ENCODE measurements around the gene GPR61.
A peak's percentile ranks its signal among the peaks of the same experiment; 100 is the strongest.

GPR61 gene, protein sequence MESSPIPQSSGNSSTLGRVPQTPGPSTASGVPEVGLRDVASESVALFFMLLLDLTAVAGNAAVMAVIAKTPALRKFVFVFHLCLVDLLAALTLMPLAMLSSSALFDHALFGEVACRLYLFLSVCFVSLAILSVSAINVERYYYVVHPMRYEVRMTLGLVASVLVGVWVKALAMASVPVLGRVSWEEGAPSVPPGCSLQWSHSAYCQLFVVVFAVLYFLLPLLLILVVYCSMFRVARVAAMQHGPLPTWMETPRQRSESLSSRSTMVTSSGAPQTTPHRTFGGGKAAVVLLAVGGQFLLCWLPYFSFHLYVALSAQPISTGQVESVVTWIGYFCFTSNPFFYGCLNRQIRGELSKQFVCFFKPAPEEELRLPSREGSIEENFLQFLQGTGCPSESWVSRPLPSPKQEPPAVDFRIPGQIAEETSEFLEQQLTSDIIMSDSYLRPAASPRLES

DNA sequence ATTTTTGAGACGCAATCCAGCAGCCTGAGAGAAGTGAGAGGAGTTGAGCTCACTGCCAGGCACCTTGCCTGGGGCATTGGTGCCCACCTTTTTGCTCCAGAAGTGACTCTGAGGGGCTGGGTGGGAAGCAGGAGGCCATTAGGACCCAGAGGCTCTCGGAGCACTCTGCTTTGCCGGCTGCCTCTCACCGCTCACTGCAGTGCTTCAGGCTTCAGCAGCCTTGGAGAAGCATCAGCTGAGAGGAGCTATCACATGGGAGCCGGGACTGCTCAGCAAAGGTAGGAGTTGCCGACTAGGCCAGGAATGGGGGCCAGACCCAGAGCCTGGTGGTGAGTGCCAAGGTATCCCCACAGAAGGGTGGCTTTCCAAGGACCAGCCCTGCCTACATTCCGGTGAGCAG lies at the start of gene GPR61:
Gene GPR61 (plus strand): TSS at position 197 of the 400 bp plus-strand sequence. CDS start 3,151 bp downstream, outside the sequence.
- no peak for DNase-seq

GRCh38 chr1:109490029-109490933 lies 49.4 kb upstream of the GPR61 start:
- DNase-seq = peak; percentile 34 to 58

DNA sequence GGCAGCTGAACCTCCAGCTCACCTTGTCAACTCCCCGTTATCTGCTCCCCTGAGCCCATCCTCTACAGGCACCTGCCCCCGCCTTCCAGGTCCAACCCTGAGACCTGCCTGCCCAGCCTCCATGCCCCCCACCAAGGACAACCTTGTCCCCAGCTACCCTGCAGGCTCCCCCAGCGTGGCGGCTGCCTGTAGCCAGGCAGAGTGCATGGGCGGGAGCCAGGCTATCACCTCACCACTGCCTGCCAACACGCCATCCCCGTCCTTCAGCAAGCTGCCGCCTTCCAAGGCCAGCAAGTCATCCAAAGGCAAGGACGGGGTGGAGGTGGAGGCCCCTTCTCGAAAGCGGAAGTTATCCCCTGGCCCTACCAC lies 48.8 kb upstream of the GPR61 start:
- no peak for DNase-seq

DNA sequence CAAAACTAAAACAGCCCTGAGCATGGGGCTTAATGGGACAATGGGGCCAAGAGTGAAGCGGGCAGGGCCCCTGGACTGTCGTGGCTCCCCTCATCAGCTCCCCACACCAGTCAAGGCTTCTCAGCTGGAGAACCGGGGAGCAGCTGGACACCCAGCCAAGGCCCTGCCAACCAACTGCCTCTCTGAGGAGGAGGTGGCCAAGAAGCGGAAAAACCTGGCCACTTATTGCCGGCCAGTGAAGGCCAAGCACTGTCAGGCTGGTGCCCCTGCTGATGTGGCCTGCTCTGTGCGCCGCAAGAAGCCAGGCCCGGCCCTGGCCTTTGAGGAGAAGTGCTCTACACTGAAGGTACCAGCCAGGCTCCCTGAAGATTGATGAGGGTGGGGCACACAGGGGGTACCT lies 48.3 kb upstream of the GPR61 start:
- no peak for DNase-seq

DNA sequence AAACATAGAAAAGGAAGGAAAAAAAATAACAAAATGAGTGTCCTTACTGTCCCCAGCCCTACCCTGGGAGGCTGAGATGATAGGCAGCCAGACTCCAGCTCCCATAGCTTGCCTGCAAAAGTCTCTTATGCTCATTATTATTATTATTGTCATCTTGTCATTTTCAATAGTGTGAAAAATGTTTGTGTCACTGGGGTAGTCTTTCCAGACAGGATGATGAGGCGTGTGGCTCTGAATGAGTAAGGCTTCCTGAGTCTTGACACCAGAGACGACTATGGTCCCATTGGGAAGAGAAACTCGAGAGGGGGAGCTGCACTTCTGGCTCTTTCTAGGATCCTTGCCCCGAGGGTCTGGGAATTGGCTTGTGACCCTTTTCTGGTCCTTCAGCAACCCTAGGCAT lies 46.9 kb upstream of the GPR61 start:
- DNase-seq = no peak

DNA sequence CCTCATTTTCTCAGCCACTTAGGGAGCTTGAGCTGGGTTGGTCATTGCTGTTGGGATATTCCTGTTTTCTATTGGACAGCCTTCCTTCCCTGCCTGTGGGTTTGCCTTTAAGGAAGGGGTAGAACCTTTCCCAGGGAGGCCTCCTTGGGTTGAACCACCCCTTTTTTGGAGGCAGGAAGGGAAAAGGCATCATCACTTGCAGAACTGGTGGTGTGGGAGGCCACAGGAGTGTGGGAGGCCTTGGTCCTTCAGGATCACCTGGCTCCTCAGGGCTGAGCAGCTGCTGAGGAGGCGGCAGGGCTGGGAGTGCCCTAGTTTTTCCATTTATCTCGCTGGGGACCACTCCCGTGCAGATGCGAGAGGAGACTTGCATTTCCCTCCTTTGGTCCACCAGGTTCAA lies 46.4 kb upstream of the GPR61 start:
- no peak for DNase-seq

DNA sequence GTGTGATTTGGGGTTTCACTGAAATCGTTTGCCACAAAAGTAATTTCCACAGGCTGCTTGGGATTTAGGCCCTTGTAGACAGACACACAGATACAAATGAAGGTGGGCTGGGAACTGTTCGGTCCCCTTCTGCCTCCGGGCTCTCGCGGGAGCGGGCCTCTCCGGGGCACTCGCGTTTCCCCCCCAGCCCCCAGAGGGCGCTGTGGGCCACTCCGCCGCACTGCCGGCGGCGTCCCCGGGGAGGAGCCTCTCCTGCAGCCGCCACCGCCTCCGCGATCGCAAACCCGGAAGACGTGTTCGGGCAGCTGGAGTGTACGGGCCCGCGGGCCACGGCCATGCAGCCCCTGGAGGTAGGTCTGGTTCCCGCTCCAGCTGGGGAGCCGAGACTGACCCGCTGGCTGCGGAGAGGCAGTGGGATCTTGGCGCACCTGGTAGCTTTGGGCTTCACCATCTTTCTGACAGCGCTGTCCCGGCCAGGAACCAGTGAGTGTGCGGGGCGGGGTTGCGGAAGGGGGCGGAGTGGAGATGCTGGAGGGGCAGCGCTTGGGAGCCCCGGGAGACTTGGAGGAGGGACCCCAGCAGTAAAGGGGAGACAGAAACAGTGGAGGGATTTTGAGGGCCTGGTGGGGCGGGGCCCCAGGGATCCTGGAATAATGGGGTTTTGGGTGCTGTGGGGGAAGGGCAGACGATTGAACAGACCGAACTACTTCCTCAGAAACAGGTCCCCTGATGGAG lies 45.7 kb upstream of the GPR61 start, which contains the start of gene CYB561D1:
Gene CYB561D1 (plus strand): TSS at position 290 of the 735 bp plus-strand sequence. CDS start 46 bp downstream, at position 336.
- DNase-seq = peak; percentile 78 to 97

- no peak for DNase-seq
Measured at GRCh38 chr1:109495738-109496137, 43.9 kb upstream of the GPR61 start.

DNA sequence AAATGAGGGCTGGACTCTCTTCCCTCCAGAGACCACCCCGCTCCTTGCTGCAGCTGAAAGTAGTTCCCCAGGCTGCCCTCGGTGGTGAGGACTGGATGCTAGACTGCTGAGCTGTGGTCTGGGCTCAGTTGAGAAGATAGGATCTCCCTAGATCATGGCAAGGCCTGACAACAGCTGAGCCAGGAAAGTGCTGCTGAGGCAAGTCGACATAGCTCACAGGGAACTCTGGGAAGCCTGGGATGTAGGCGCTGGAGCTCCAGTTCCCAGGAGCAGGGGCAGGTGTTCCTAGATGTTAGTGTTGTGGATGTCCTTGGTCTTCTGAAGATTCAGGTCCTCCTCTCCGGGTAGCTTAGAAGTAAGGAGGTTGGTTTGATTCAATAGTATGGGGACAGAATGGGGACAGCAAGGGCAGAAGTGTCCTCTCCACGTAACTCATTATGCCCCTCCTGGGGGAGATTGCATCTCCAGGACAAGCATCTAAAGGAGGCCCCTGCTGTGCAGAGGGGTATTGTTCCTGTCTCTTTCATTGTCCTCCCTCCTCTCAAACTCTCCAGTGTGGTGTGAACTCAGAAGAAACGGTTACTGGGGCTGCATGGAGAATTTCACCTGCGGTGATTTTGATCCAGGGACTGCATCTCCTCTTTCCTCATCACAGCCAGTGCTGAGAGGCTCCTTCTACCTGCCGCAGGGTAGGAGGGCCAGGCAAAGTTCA lies 42.1 kb upstream of the GPR61 start:
- no peak for DNase-seq

GRCh38 chr1:109498161-109498801 lies 41.4 kb upstream of the GPR61 start:
- no peak for DNase-seq

GRCh38 chr1:109499081-109499480 lies 40.6 kb upstream of the GPR61 start:
- DNase-seq = no peak

DNA sequence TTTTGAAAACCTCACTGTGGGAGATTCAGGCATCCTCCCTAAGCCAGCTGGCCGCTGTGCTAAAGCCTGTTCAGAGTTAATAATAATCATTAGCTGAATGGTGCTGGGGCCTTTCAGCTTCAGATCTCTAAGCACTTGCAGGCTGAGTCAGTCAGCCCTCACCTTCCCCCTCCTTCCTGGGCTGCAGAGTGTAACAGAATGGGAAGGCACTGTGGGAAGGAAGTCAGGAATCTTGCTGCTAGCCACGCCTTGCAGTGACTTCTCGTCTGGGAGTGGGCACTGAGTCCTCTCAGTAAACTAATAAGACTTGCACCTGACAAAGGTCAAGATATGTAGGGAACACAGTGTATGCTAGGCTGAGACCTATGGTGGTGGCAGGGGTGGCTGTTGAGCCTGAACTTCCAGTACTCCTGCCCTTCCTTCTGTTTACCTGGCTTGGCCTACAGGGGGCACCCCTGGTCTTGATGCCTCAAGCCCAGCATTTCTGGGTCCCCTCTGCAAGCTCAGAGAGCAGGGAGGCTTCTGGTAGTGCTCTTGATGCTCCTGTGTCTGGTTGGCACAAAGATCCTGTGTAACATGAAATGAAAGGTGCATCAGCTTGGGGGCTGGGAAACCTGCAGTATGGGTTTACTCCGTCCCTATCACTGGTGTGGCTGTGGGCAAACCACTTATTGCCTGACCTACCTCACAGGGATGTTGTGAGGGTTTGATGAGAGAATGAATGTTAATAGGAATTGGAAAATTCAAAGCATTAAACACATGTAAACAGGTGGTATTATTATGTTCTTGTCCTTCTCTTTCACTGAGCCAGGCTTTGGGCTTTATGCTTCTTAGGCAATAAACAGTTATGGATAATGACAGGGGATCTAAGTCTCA lies 39.8 kb upstream of the GPR61 start:
- peak in 1 of 2 donors; percentile 16 for DNase-seq

DNA sequence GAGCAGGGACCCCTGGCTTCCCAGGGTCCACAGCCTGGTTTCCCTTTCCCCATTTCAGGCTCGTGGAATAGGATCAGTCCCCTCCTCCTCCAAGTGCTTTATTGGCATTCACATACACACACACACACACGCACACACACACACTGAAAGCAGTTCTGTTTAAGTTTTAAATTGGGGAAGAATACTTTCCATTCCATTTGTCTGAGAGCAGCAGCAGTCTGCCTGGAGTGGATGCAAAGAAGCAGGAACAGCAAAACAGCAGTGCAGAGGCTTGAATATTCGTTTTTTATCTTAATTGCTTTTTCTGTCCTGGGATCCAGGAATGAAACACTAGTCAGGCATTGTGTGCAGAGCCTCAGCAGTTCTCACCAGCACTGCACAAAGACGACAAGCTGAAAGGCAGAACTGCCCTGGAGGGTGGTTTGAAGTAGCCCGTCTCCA lies 38.7 kb upstream of the GPR61 start:
- DNase-seq = no peak

DNA sequence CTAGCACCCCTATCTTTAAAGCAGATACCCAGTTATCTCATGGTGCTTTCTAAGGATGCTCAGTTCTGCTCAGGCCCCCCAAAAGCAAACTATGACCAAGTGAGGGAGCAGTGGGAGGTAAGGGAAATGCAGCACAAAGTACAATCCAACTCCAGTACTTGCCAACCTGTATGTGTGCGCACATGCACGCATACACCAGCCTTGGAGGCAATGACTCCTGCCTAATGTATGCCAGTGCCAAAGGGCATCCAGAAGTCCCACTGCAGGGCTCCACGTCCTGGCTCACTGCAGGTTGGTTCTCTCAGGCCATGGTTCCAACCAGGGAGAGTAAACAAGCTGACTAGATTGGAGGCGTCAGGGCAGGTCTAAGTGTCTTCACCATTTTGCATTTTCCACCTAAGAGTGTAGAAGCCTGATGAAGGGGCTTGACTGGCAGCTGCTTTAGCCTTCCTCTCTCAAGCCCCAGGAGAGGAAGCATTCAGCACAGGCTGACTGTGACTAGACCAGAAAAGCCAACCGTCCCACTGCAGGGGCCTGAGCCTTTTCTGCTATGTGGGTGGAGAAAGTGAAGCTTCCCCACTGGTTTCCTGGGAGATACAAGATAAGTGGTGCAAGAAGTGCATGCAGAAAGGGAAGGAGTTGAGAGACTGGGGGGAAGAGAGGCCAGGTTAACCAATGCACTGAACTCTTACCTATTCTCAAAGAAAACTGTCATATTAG lies 37.9 kb upstream of the GPR61 start:
- DNase-seq = no peak

DNA sequence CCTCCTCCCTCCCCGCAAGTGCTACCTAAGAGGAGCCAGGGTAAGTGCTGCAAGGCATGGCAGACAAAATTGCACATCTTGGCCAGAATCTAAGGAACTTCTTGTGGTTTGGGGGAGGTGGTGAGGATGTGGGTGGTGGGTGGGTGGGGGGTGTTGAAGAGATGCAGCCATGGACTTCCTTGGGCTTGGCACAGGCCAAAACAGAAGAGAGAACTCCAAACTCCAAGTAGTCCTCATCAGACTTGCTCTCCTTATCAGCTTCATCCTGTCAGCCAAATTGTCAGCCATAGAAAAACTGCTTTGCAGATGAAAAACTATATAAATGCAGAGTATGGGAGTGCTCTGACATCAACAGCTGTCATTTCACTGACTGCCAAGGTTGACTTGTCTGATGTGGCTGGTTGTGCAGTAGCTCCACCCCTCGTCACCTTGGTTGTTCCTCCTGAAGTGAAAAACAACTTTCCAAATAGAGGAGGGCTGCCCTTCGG lies 37.3 kb upstream of the GPR61 start:
- DNase-seq = no peak

GRCh38 chr1:109503935-109504334 lies 35.7 kb upstream of the GPR61 start:
- DNase-seq = no peak

DNA sequence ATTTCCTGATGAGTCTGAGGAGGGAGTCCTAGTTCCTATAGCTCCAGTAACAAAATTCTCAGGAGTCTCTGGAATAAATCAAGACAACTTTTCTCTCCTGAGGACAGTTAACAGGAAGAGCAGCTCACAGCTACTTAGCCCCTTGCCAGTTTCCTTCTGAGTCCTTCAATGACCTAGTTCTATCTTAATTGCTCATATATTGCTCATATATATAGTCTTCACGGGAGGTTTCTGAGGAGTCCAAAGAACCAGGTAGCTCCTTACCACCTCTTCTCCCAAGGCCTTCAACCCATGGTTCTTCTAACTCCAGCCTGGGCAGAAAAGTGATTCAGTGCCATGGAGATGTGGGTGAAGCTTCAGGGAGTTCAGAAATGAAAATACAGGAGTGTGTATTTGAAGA lies 34.7 kb upstream of the GPR61 start:
- no peak for DNase-seq

DNA sequence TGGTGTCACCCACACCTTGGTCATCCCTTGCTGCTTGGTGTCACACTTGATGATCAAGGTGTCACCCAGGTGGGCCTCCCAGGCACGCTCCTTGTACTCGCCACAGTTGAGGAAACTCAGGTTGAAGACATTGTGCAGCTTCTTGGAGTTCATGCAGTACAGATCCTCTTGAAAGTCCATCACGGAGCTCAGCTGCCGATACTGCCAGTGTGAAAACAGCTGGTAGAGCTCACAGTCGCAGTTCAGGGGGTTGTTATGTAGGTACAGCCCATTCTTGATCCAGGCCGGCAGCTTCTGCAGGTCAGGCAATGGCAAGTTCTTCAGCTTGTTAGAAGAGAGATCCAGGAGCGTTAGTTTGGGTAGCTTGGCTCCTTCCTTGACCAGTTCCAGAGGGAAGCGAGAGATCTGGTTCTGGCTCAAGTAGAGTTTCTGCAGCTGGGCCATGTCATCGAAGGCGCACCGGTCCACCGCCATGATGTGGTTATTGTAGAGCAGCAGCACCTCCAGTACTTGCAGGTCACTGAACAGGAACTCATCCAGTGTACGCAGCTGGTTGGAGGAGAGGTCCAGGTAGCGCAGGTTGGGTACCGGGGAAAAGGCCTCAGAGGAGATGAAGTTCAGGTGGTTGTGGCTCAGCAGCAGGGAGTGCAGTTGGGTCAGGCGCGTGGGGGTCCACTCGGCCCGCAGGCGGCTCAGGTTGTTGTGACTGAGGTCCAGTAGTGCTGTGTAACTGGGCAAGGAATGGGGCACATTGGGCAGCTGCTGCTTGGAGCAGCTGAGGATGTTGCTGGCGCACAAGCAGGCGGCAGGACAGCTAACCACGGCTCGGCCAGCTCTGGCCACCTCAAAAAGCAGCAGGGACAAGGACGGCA lies 31.4 kb upstream of the GPR61 start:
- no peak for DNase-seq

GRCh38 chr1:109508873-109509175 lies 30.8 kb upstream of the GPR61 start:
- no peak for DNase-seq
